Loucy (cell line): Measurements from ENCODE around the gene ANKDD1B.

Source experiments
- H2AFZ ChIP-seq: fragments of 200-600 bp; sonication (generic); 2 replicates; pipeline ENCODE4 v1.6.0; 2016; ENCODE audit warnings: antibody characterized with exemption, mild to moderate bottlenecking, low read length, moderate library complexity
- H3F3A ChIP-seq: fragments of 200-600 bp; 2 replicates; pipeline ENCODE4 v1.6.0; 2016; ENCODE audit warnings: antibody characterized with exemption, low read depth, mild to moderate bottlenecking
- H3K27me3 ChIP-seq: fragments of 200-600 bp; sonication (generic); 2 replicates; pipeline ENCODE4 v1.6.1; 2014; ENCODE audit warnings: low read length, mild to moderate bottlenecking; ENCODE audit not compliant: insufficient read depth, poor library complexity, severe bottlenecking
- H3K36me3 ChIP-seq: fragments of 200-600 bp; sonication (generic); 2 replicates; pipeline ENCODE4 v1.6.1; 2016; ENCODE audit warnings: low read length; ENCODE audit not compliant: insufficient read depth
- H3K4me1 ChIP-seq: fragments of 200-600 bp; sonication (generic); 2 replicates; pipeline ENCODE4 v1.5.1; 2014; ENCODE audit warnings: low read length, mild to moderate bottlenecking; ENCODE audit not compliant: insufficient read depth, poor library complexity, severe bottlenecking
- H3K4me2 ChIP-seq: fragments of 200-600 bp; sonication (generic); 2 replicates; pipeline ENCODE4 v1.6.0; 2014; ENCODE audit warnings: antibody characterized with exemption, low read length, low read depth, mild to moderate bottlenecking; ENCODE audit not compliant: poor library complexity, severe bottlenecking
- H3K4me3 ChIP-seq: fragments of 200-600 bp; sonication (generic); 2 replicates; pipeline ENCODE4 v1.5.1; 2014; ENCODE audit warnings: low read length, mild to moderate bottlenecking, mixed read lengths; ENCODE audit not compliant: poor library complexity, severe bottlenecking
- H3K79me2 ChIP-seq: fragments of 200-600 bp; sonication (generic); 2 replicates; pipeline ENCODE4 v1.6.1; 2014; ENCODE audit warnings: low read length; ENCODE audit not compliant: insufficient read depth
- H3K9ac ChIP-seq: fragments of 200-600 bp; sonication (generic); 2 replicates; pipeline ENCODE4 v1.6.0; 2014; ENCODE audit warnings: mild to moderate bottlenecking, low read depth, low read length, moderate library complexity; ENCODE audit not compliant: poor library complexity, severe bottlenecking
- H3K9me2 ChIP-seq: fragments of 200-600 bp; sonication (generic); replicated peaks from 2 replicates; pipeline ENCODE4 v1.6.1; 2016; ENCODE audit warnings: low read depth, low read length, mixed read lengths
- H3K9me3 ChIP-seq: fragments of 200-600 bp; sonication (generic); 2 replicates; pipeline ENCODE4 v1.6.1; 2014; ENCODE audit warnings: mild to moderate bottlenecking, antibody characterized with exemption, low read length, low read depth; ENCODE audit not compliant: insufficient read depth
- H4K20me1 ChIP-seq: fragments of 200-600 bp; sonication (generic); 2 replicates; pipeline ENCODE4 v1.6.0; 2014; ENCODE audit warnings: antibody characterized with exemption, low read length, mild to moderate bottlenecking; ENCODE audit not compliant: insufficient read depth, poor library complexity, severe bottlenecking
- CTCF ChIP-seq: fragments of 200-600 bp; sonication (generic); conservative IDR thresholded peaks from 2 replicates; pipeline ENCODE4 v1.5.1; 2014; ENCODE audit warnings: mild to moderate bottlenecking, antibody characterized with exemption, low read length
- EZH2phosphoT487 ChIP-seq: fragments of 200-600 bp; IDR thresholded peaks from 2 replicates; pipeline ENCODE4 v1.6.1; 2018; ENCODE audit warnings: antibody characterized with exemption, mild to moderate bottlenecking, moderate library complexity, borderline replicate concordance

ANKDD1B gene

GRCh38 chr5:75632321-75632720 is 21.1 kb downstream of the ANKDD1B start:
- Histone ChIP-seq H3K4me3 (no peak overlapping the region), H3K9me3 (no peaks in the 10 kb centered on the region), H3K4me1 (peaks cover 15% of the 10 kb centered on the region), H3K27me3 (no peaks in the 10 kb centered on the region), H3K9ac (no peak overlapping the region), H3K9me2 (no peaks in the 10 kb centered on the region), H3K36me3 (no peaks in the 10 kb centered on the region), H4K20me1 (no peaks in the 10 kb centered on the region), H3F3A (no peaks in the 10 kb centered on the region), H3K79me2 (no peaks in the 10 kb centered on the region), H3K4me2 (no peak overlapping the region), H2AFZ (no peak overlapping the region)
- TF ChIP-seq EZH2phosphoT487 (no peak), CTCF (no peak)

GRCh38 chr5:75637949-75638348 is 26.7 kb downstream of the ANKDD1B start:
- H3K79me2 ChIP-seq, result no peaks in the 10 kb centered on the region
- H3K4me3 ChIP-seq, result no peak overlapping the region
- H2AFZ ChIP-seq, result no peak overlapping the region
- H3K9me3 ChIP-seq, result no peaks in the 10 kb centered on the region
- H3K27me3 ChIP-seq, result no peaks in the 10 kb centered on the region
- no peaks in the 10 kb centered on the region for H3K9me2 ChIP-seq
- H4K20me1 ChIP-seq, result no peaks in the 10 kb centered on the region
- H3K4me2 ChIP-seq, result no peak overlapping the region
- H3K4me1 ChIP-seq, result peaks cover 13% of the 10 kb centered on the region
- no peaks in the 10 kb centered on the region for H3F3A ChIP-seq
- H3K9ac ChIP-seq, result no peak overlapping the region
- no peaks in the 10 kb centered on the region for H3K36me3 ChIP-seq
- TF ChIP-seq CTCF, result no peak
- no peak for TF ChIP-seq EZH2phosphoT487

GRCh38 chr5:75639535-75640311 is 28.5 kb downstream of the ANKDD1B start:
- Histone ChIP-seq H3K4me2 (no peak overlapping the region), H2AFZ (no peak overlapping the region), H4K20me1 (no peaks in the 10 kb centered on the region), H3K27me3 (no peaks in the 10 kb centered on the region), H3K9me3 (no peaks in the 10 kb centered on the region), H3K79me2 (no peaks in the 10 kb centered on the region), H3K36me3 (no peaks in the 10 kb centered on the region), H3K9me2 (no peaks in the 10 kb centered on the region), H3F3A (no peaks in the 10 kb centered on the region), H3K4me3 (no peak overlapping the region), H3K9ac (no peak overlapping the region), H3K4me1 (peaks cover 5% of the 10 kb centered on the region)
- no peak for TF ChIP-seq EZH2phosphoT487
- TF ChIP-seq CTCF, result no peak
